Glutamatergic neuron (in vitro differentiated cells): ENCODE results near the gene MMP23B. TPM values are rescaled to one million over a fixed set of nuclear protein-coding genes. Genes with fewer than 3 reads are reported as not detected.
A peak's percentile ranks its signal among the peaks of the same experiment; 100 is the strongest.

Source experiments
- DNase-seq: peaks from one replicate; pipeline ENCODE4 v3.0.0; 2022
- H3K27ac Mint-ChIP-seq: one replicate; pipeline ENCODE4 v1.8.0; 2020; ENCODE audit warnings: mild to moderate bottlenecking, mixed read lengths, inconsistent platforms; ENCODE audit not compliant: unreplicated experiment
- H3K27me3 Mint-ChIP-seq: one replicate; pipeline ENCODE4 v1.8.0; 2020; ENCODE audit warnings: mild to moderate bottlenecking, moderate library complexity, mixed read lengths, inconsistent platforms; ENCODE audit not compliant: unreplicated experiment
- H3K36me3 Mint-ChIP-seq: one replicate; pipeline ENCODE4 v1.8.0; 2020; ENCODE audit warnings: mild to moderate bottlenecking, mixed read lengths, inconsistent platforms; ENCODE audit not compliant: unreplicated experiment
- H3K4me1 Mint-ChIP-seq: one replicate; pipeline ENCODE4 v1.8.0; 2020; ENCODE audit warnings: mild to moderate bottlenecking, low read depth, mixed read lengths, inconsistent platforms; ENCODE audit not compliant: unreplicated experiment
- H3K4me3 Mint-ChIP-seq: one replicate; pipeline ENCODE4 v1.8.0; 2020; ENCODE audit warnings: mild to moderate bottlenecking, mixed read lengths, inconsistent platforms; ENCODE audit not compliant: unreplicated experiment
- H3K9me3 Mint-ChIP-seq: one replicate; pipeline ENCODE4 v1.8.0; 2020; ENCODE audit warnings: mild to moderate bottlenecking, moderate library complexity, mixed read lengths, inconsistent platforms; ENCODE audit not compliant: unreplicated experiment
- total RNA-seq: library from RNA; stranded (reverse); fragmentation: NEBNext Ultra II Directional; extraction: Animal tissue kit (Norgen Biotek cat#: 25700); gene quantifications from one replicate; pipeline ENCODE4 v1.2.1, GENCODE V29; 2021; ENCODE audit not compliant: unreplicated experiment
- TF ChIP-seq, protein P1 (sequence below): fragments of 200-600 bp; sonication (generic); IDR thresholded peaks from one replicate; pipeline ENCODE4 v1.5.0; 2021; ENCODE audit not compliant: partially characterized antibody, unreplicated experiment

The MMP23B gene
- total RNA-seq, 1 donor from 2014 or later, result 162 TPM

DNA sequence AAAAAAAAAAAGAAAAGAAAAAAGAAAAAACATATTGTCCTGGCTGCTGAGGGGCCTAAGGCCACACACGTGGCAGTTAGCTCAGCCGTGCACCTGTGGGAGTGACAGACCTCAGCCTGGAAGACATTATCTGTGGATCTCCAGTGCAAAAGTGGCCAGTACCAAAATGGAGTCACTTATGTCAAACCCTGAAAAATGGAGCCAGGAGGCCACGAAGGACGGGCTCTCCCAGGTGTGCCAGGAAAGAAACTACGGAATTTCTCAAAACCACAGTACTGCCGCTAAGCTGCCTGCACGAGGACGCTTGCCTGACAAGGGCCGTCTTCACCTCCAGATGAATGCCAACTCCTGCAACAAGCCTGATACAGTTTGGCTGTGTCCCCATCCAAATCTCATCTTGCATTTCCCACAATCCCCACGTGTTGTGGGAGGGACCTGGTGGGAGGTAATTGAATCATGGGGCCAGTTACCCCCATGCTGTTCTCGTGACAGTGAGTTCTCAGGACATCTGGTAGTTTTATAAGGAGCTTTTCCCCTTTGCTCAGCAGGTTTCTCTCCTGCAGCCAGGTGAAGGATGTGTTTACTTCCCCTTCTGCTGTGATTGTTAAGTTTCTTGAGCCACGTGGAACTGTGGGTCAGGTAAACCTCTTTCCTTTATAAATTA lies 22.0 kb upstream of the MMP23B start:
- H3K4me1 Mint-ChIP-seq, result no peaks in the 10 kb centered on the region
- peaks cover 4% of the 10 kb centered on the region for H3K27me3 Mint-ChIP-seq
- peaks cover 8% of the 10 kb centered on the region for H3K9me3 Mint-ChIP-seq
- no peak overlapping the region for H3K4me3 Mint-ChIP-seq
- H3K36me3 Mint-ChIP-seq, result no peaks in the 10 kb centered on the region
- H3K27ac Mint-ChIP-seq, result no peak overlapping the region
- DNase-seq, result no peak
- TF ChIP-seq, protein P1, sequence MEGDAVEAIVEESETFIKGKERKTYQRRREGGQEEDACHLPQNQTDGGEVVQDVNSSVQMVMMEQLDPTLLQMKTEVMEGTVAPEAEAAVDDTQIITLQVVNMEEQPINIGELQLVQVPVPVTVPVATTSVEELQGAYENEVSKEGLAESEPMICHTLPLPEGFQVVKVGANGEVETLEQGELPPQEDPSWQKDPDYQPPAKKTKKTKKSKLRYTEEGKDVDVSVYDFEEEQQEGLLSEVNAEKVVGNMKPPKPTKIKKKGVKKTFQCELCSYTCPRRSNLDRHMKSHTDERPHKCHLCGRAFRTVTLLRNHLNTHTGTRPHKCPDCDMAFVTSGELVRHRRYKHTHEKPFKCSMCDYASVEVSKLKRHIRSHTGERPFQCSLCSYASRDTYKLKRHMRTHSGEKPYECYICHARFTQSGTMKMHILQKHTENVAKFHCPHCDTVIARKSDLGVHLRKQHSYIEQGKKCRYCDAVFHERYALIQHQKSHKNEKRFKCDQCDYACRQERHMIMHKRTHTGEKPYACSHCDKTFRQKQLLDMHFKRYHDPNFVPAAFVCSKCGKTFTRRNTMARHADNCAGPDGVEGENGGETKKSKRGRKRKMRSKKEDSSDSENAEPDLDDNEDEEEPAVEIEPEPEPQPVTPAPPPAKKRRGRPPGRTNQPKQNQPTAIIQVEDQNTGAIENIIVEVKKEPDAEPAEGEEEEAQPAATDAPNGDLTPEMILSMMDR, result no peak

DNA sequence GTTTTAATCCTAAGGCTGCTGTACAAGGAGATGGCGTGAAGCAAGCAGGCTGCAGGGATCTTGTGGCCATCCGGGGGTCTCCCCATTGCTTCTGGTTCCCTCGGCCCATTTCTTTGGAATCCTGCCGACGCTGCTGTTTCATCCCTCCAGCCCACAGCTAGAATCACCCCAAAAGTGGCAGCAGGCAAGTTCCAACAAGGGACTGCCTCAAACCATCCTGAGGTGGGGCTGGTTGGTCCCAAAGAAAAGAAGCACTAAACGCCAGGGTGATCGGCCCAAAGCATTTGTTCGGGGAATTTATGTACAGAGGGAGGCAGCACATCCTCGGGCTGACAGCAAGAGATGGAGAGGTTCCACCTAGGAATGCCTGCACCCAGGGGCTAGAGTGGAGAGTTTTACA lies 21.2 kb upstream of the MMP23B start:
- Mint-ChIP-seq H3K4me3 (no peak overlapping the region), H3K36me3 (no peaks in the 10 kb centered on the region), H3K27ac (no peak overlapping the region), H3K4me1 (no peaks in the 10 kb centered on the region), H3K9me3 (peaks cover 8% of the 10 kb centered on the region), H3K27me3 (peaks cover 5% of the 10 kb centered on the region)
- TF ChIP-seq, protein P1, result no peak
- DNase-seq, result no peak

DNA sequence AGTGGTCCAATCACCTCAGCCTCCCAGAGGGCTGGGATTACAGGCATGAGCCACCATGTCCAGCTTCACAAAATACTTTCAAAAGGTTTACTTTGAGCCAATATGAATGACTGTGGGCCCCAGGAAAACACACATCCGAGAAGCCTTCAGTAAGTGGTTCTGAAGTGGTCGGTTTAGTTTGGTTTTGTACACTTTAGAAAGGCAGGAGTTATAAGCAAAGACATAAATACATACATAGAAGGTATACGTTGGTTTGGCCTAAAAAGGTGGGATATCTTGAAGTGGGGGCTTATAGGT lies 19.9 kb upstream of the MMP23B start:
- Mint-ChIP-seq H3K9me3 (peaks cover 5% of the 10 kb centered on the region), H3K27me3 (peaks cover 8% of the 10 kb centered on the region), H3K4me3 (no peak overlapping the region), H3K27ac (no peak overlapping the region), H3K36me3 (no peaks in the 10 kb centered on the region), H3K4me1 (no peaks in the 10 kb centered on the region)
- no peak for DNase-seq
- TF ChIP-seq, protein P1, result no peak

DNA sequence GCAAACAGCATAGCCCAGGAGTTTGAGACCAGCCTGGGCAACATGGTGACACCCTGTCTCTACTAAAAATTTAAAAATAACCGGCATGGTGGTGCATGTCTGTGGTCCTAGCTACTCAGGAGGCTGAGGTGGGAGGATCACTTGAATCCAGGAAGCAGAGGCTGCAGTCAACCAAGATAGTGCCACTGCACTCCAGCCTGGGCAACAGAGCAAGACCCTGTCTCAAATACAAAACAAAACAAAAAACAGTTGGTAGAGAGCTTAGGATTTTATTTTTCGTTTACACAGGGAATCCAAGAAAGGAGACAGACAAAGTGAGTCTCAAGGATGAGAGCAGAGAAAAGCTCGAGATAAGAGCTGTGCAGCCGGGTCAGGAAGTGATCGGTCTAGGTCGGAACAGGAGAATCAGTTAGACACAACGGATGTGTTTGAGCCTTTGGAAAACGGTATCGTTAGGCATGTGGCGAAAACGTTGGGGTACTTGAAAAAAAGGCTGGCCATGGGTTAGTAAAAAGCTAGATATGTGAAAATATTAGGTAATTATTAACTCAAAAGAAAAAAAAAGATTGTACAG lies 18.4 kb upstream of the MMP23B start:
- TF ChIP-seq, protein P1, result no peak
- Mint-ChIP-seq H3K4me3 (peak overlapping the region; percentile 96), H3K4me1 (no peaks in the 10 kb centered on the region), H3K36me3 (no peaks in the 10 kb centered on the region), H3K9me3 (peaks cover 8% of the 10 kb centered on the region), H3K27ac (peak overlapping the region; percentile 14), H3K27me3 (peaks cover 9% of the 10 kb centered on the region)
- DNase-seq, result no peak

DNA sequence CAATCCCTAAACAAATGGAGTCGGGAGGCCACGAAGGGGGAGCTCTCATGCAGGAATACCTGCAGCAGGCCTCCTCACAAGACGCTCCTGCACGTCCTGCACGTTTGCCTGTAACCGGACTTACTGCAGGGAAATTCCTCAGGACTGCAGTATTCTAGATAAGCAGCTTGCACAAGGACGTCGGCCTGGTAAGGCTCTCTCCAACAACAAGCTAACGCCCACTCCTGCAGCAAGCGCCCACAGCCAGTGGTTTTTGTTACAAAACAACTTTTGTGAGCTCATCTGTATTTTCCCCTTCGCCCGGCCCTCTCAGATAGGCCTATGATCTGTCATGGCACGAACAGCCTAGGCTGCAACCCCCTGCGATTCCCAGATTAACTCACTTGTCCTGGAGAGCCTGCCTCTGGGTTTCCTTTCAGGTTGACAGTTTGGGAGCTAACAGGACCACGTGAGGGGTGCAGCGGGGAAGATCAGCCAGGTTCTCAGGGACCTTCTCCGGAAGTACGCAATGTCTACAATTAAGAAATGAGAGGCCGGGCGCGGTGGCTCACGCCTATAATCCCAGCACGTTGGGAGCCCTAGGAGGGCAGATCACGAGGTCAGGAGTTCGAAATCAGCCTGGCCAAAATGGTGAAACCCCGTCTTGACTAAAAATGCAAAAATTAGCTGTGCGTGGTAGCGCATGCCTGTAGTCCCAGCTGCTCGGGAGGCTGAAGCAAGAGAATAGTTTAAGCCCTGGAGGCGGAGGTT lies 17.6 kb upstream of the MMP23B start:
- Mint-ChIP-seq H3K4me3 (peak overlapping the region; percentile 96), H3K4me1 (no peaks in the 10 kb centered on the region), H3K27ac (peak overlapping the region; percentile 70), H3K9me3 (peaks cover 8% of the 10 kb centered on the region), H3K36me3 (no peaks in the 10 kb centered on the region), H3K27me3 (peaks cover 11% of the 10 kb centered on the region)
- DNase-seq, result no peak
- TF ChIP-seq, protein P1, result no peak
